ENCODE data around the gene GBX1.

The GBX1 gene

DNA sequence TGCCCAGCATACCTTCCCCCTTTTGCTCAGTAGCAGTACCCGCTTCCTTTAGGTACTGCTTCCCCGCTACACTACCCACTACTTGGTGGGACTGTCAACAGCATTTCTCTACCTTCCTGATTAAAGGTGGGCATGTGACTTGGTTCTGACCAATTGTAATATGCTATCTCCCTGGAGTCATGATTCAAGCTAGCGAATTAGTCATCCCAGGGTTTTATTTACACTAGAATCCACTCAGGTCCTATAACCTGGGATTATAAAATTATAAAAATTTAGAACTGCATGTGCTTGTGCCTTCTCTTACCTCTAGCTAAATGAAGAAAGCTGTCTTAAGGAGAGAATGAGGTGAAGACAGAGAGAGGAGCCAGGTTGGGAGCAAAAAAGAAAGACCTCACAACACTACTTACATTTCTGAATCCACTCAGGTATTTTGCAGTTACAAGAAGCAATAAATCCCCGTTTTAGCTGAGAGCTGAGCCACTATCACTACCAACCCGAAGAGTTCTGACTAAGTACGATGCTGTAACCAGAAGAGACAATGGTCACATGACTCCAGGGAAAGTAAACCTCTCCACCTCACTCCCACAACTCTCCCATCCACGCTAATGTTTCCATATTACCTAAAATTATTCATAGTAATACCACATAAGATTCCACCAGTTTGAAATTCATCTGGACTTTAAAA, 9.7 kb downstream of the GBX1 start:
- no peaks in the 10 kb centered on the region for H3K27me3 ChIP-seq (replicated peaks; ENCODE audit: control insufficient read depth, insufficient read depth, low read length, poor library complexity, severe bottlenecking)
- no peaks in the 10 kb centered on the region for H3K9me3 ChIP-seq (ENCODE audit: control insufficient read depth, low read length)
- no peak overlapping the region for H3K27ac ChIP-seq (ENCODE audit: insufficient read depth, low read length, poor library complexity, severe bottlenecking)
- H3K4me1 ChIP-seq (ENCODE audit: control insufficient read depth, insufficient read depth, low read length, poor library complexity, severe bottlenecking), result no peaks in the 10 kb centered on the region
- H3K36me3 ChIP-seq (ENCODE audit: control insufficient read depth, insufficient read depth, low read length), result no peaks in the 10 kb centered on the region
- no peak overlapping the region for H3K4me3 ChIP-seq (ENCODE audit: insufficient read depth, low read depth, low read length, poor library complexity, severe bottlenecking)
- no peak for DNase-seq

DNA sequence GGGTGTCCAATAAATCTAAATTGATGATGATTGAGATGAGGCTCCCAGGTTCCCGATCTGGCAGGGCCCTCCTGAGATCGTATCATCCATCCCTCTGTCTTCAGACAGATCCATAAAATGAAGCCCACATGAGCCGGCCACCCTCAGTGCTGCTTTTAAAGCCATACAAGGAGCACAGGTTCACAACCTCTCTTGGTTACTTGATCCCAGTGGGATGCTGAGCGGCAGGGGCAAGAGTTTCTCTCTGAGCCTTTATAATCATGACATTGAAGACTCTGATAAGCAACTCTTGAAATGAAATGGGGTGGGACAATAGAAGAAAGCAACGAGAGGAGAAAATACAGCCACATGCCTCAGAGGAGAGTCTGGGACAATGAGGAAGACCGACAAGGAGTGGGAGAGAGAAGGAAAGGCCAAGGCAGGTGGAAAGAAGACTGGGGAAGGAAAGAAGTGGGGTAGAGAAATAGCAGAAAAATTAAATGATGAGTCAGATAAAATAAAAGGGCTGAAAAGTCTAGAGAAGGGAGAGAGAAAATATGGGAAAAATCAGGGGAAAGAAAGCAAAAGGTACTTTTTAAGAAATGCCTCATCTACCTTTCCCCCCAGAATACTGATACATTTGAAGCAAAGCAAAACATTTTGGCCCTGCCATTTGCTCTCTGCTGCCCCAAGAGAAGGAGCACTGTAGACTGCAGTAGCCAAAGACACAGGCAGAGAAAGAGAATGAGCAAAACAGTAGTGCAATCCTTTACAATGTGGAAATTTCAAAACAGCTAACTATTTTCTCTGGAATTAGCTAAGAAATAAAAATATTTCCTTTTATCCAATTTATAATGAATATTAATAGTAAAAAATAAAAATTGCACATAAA, 14.6 kb downstream of the GBX1 start:
- peaks cover 4% of the 10 kb centered on the region for H3K27me3 ChIP-seq (replicated peaks; ENCODE audit: control insufficient read depth, insufficient read depth, low read length, poor library complexity, severe bottlenecking)
- H3K4me3 ChIP-seq (ENCODE audit: insufficient read depth, low read depth, low read length, poor library complexity, severe bottlenecking), result no peak overlapping the region
- H3K36me3 ChIP-seq (ENCODE audit: control insufficient read depth, insufficient read depth, low read length), result no peaks in the 10 kb centered on the region
- no peaks in the 10 kb centered on the region for H3K9me3 ChIP-seq (ENCODE audit: control insufficient read depth, low read length)
- DNase-seq, result no peak
- no peak overlapping the region for H3K27ac ChIP-seq (ENCODE audit: insufficient read depth, low read length, poor library complexity, severe bottlenecking)
- no peaks in the 10 kb centered on the region for H3K4me1 ChIP-seq (ENCODE audit: control insufficient read depth, insufficient read depth, low read length, poor library complexity, severe bottlenecking)

DNA sequence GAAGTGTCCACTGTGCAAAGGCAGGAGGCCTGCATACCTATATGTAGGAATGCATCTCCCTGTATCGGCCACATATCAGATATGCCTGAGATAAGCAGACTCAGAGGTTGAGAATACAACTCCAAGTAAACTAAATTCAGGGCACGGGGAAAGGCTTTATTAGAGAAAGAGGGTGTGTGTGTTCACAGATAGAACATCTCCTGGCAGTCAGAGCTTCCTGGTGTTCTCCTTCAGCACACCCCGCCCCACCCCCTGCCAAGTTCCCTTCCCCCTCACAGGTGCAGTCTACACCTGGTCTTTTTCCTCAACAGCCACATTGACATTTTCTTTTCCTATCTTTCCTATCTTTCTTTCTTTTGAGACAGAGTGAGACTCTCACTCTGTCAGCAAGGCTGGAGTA, 17.1 kb downstream of the GBX1 start:
- Histone ChIP-seq H3K4me3 (ENCODE audit: insufficient read depth, low read depth, low read length, poor library complexity, severe bottlenecking) (no peak overlapping the region), H3K27ac (ENCODE audit: insufficient read depth, low read length, poor library complexity, severe bottlenecking) (no peak overlapping the region), H3K4me1 (ENCODE audit: control insufficient read depth, insufficient read depth, low read length, poor library complexity, severe bottlenecking) (no peaks in the 10 kb centered on the region), H3K9me3 (ENCODE audit: control insufficient read depth, low read length) (no peaks in the 10 kb centered on the region), H3K36me3 (ENCODE audit: control insufficient read depth, insufficient read depth, low read length) (no peaks in the 10 kb centered on the region), H3K27me3 (replicated peaks; ENCODE audit: control insufficient read depth, insufficient read depth, low read length, poor library complexity, severe bottlenecking) (peaks cover 4% of the 10 kb centered on the region)
- DNase-seq, result no peak

DNA sequence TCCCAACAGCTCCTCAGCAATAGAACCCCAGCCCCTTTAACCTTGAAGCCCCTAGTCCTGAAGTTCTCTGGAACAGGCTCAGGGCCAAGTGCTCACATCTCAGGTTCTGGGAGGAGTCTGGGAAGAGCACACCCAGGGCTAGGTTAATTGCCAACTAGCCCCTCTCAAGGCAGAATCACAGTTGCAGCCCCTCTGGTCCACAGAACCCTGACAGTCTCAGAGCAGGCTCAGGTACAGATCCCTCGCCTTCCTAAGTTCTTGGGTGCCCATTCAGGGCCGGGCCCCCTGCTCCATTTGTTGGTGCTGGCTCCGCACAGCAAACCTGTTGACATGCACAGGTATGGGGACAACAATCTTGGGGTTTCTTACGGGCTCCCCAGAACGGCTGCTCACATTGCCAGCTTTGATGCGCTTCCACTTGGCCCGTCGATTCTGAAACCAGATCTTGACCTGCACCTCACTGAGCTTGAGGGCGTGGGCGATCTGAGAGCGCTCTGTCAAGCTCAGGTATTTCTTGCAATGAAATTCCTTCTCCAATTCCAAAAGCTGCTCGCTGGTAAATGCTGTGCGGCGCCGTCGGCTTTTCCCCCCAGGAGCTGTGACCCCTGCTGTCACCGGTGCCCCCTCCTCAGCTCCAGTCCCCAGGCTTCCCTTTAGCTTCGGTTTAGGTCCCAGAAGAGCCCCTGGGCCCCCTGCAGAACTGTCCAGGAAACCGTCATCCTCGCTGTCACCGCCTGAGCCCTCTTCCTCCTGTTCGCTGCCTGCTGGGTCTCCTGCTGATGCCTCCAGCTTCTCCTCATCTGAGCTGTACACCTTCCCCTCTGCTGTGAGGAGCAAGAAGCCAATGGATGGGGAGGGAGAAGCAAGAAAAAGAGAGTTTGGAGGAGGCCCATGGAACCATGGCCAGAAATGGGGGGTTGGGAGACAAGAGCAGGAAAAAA, 18.9 kb downstream of the GBX1 start:
- Histone ChIP-seq H3K36me3 (ENCODE audit: control insufficient read depth, insufficient read depth, low read length) (peaks cover under 1% of the 10 kb centered on the region), H3K9me3 (ENCODE audit: control insufficient read depth, low read length) (no peaks in the 10 kb centered on the region), H3K27ac (ENCODE audit: insufficient read depth, low read length, poor library complexity, severe bottlenecking) (no peak overlapping the region), H3K4me3 (ENCODE audit: insufficient read depth, low read depth, low read length, poor library complexity, severe bottlenecking) (no peak overlapping the region), H3K4me1 (ENCODE audit: control insufficient read depth, insufficient read depth, low read length, poor library complexity, severe bottlenecking) (no peaks in the 10 kb centered on the region), H3K27me3 (replicated peaks; ENCODE audit: control insufficient read depth, insufficient read depth, low read length, poor library complexity, severe bottlenecking) (peaks cover 4% of the 10 kb centered on the region)
- DNase-seq, result no peak

DNA sequence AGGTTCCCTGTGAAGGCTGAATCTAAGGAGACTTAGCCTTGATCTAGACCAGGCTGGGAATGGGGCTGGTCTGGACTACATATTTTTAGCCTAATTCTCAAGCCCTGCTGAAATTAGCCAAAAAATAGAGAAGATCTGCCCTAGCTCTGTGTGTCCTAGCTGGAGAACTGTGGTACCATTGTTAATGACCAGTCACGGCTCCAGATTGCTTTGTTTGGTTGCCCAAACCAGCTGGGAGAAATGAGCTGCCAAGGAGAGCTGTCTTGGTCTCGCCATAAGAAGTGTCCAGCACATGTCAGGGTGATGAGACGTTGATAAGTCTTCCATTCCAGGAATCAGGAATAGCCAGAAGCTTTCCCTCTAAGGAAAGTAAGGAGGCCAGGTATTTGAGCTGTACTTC, 20.7 kb downstream of the GBX1 start:
- peaks cover 4% of the 10 kb centered on the region for H3K36me3 ChIP-seq (ENCODE audit: control insufficient read depth, insufficient read depth, low read length)
- H3K4me1 ChIP-seq (ENCODE audit: control insufficient read depth, insufficient read depth, low read length, poor library complexity, severe bottlenecking), result no peaks in the 10 kb centered on the region
- no peaks in the 10 kb centered on the region for H3K9me3 ChIP-seq (ENCODE audit: control insufficient read depth, low read length)
- H3K4me3 ChIP-seq (ENCODE audit: insufficient read depth, low read depth, low read length, poor library complexity, severe bottlenecking), result no peak overlapping the region
- H3K27ac ChIP-seq (ENCODE audit: insufficient read depth, low read length, poor library complexity, severe bottlenecking), result no peak overlapping the region
- H3K27me3 ChIP-seq (replicated peaks; ENCODE audit: control insufficient read depth, insufficient read depth, low read length, poor library complexity, severe bottlenecking), result peaks cover 4% of the 10 kb centered on the region
- DNase-seq, result no peak

DNA sequence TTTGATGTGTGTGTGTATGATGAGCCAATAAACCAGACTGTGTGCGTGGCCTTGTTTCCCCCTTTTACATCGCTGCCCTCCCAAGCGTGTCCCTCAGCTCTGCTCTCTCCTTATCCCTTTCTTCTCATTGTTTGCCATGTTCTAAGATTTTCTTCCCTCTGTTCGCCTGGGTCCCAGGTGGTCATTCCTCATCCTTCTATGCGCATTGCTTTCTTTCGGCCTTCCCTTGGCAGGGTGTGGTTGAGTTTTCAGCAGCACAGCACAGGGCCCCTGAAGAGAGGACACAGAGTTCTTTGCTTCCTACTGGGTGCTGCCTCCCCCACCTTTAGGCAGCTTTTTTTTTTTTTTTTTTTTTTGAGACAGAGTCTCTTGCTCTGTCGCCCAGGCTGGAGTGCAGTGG, 23.1 kb downstream of the GBX1 start:
- no peak overlapping the region for H3K4me3 ChIP-seq (ENCODE audit: insufficient read depth, low read depth, low read length, poor library complexity, severe bottlenecking)
- H3K27ac ChIP-seq (ENCODE audit: insufficient read depth, low read length, poor library complexity, severe bottlenecking), result no peak overlapping the region
- H3K4me1 ChIP-seq (ENCODE audit: control insufficient read depth, insufficient read depth, low read length, poor library complexity, severe bottlenecking), result no peaks in the 10 kb centered on the region

DNA sequence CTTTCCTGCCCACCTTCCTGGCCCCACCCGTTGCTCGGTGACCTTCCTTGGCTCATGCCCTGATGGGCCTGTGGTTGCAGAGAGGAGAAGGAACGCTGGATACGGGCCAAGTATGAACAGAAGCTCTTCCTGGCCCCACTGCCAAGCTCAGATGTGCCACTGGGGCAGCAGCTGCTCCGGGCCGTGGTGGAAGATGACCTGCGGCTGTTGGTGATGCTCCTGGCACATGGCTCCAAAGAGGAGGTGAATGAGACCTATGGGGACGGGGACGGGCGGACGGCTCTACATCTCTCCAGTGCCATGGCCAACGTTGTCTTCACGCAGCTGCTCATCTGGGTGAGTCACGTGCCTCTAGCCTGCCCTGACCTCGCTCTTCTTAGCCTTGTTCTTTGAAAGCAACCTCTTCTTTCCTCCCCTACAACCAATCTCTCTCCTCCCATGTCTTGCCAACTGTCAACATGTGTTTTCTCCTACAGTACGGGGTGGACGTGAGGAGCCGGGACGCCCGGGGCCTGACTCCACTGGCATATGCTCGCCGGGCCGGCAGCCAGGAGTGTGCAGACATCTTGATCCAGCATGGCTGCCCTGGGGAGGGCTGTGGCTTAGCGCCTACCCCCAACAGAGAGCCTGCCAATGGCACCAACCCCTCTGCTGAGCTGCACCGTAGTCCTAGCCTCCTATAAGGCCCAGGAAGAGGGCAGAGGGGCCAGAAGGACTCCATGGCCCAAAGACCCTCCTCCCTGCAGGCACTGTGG, 24.1 kb downstream of the GBX1 start:
- peaks cover 4% of the 10 kb centered on the region for H3K36me3 ChIP-seq (ENCODE audit: control insufficient read depth, insufficient read depth, low read length)
- no peaks in the 10 kb centered on the region for H3K9me3 ChIP-seq (ENCODE audit: control insufficient read depth, low read length)
- H3K27ac ChIP-seq (ENCODE audit: insufficient read depth, low read length, poor library complexity, severe bottlenecking), result no peak overlapping the region
- no peaks in the 10 kb centered on the region for H3K4me1 ChIP-seq (ENCODE audit: control insufficient read depth, insufficient read depth, low read length, poor library complexity, severe bottlenecking)
- no peak for DNase-seq
- H3K27me3 ChIP-seq (replicated peaks; ENCODE audit: control insufficient read depth, insufficient read depth, low read length, poor library complexity, severe bottlenecking), result no peaks in the 10 kb centered on the region
- no peak overlapping the region for H3K4me3 ChIP-seq (ENCODE audit: insufficient read depth, low read depth, low read length, poor library complexity, severe bottlenecking)

More for the DNA sequence above, 23.1 kb downstream of the GBX1 start:
- Histone ChIP-seq H3K27me3 (replicated peaks; ENCODE audit: control insufficient read depth, insufficient read depth, low read length, poor library complexity, severe bottlenecking) (no peaks in the 10 kb centered on the region), H3K9me3 (ENCODE audit: control insufficient read depth, low read length) (no peaks in the 10 kb centered on the region), H3K36me3 (ENCODE audit: control insufficient read depth, insufficient read depth, low read length) (peaks cover 4% of the 10 kb centered on the region)
- no peak for DNase-seq

DNA sequence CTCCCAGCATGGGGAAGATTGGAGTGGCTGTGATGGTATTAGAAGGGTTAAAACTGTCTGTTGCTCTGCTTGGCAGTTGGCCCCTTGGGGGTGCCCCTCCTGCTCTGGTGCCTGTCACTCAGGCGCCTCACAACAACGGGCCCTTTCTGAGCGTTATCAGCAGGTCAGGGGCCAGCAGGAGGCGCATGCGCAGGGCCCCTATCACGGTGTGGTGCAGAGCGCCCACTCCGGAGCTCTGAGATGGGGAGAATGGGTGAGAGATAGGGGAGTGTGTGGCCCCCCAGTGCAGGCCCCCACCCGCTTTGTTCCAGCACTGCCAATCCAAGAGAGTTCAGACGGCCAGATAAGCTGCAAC, 24.8 kb downstream of the GBX1 start:
- Histone ChIP-seq H3K4me3 (ENCODE audit: insufficient read depth, low read depth, low read length, poor library complexity, severe bottlenecking) (no peak overlapping the region), H3K9me3 (ENCODE audit: control insufficient read depth, low read length) (no peaks in the 10 kb centered on the region), H3K27me3 (replicated peaks; ENCODE audit: control insufficient read depth, insufficient read depth, low read length, poor library complexity, severe bottlenecking) (no peaks in the 10 kb centered on the region), H3K36me3 (ENCODE audit: control insufficient read depth, insufficient read depth, low read length) (peaks cover 4% of the 10 kb centered on the region), H3K27ac (ENCODE audit: insufficient read depth, low read length, poor library complexity, severe bottlenecking) (no peak overlapping the region), H3K4me1 (ENCODE audit: control insufficient read depth, insufficient read depth, low read length, poor library complexity, severe bottlenecking) (no peaks in the 10 kb centered on the region)
- no peak for DNase-seq

DNA sequence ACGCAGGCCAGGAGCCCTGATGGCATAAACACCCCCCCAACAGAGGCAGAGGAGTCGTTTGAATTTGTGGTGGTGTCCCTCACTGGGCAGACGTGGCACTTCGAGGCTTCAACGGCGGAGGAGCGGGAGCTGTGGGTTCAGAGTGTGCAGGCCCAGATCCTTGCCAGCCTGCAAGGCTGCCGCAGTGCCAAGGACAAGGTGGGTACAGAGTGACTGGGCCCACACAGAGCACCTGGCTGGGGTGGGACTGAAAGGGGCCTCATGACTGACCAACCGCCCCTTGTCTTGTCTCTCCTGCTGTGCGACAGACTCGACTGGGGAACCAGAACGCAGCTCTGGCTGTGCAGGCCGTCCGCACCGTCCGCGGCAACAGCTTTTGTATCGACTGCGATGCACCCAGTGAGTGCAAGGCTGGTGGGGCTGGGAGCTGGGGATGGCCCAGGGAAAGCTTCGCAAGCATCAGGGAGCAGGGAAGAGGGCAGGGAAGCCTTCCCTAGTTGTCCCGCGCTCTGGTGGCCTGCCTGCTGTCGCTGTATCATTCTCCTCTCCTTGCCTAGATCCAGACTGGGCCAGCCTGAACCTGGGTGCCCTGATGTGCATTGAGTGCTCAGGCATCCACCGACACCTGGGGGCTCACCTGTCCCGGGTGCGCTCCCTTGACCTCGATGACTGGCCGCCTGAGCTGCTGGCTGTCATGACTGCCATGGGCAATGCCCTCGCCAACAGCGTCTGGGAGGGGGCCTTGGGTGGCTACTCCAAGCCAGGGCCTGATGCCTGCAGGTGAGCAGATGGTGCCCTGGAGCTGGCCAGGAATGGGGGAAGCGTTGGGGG, 25.4 kb downstream of the GBX1 start:
- Histone ChIP-seq H3K4me3 (ENCODE audit: insufficient read depth, low read depth, low read length, poor library complexity, severe bottlenecking) (no peak overlapping the region), H3K4me1 (ENCODE audit: control insufficient read depth, insufficient read depth, low read length, poor library complexity, severe bottlenecking) (no peaks in the 10 kb centered on the region), H3K27ac (ENCODE audit: insufficient read depth, low read length, poor library complexity, severe bottlenecking) (no peak overlapping the region), H3K36me3 (ENCODE audit: control insufficient read depth, insufficient read depth, low read length) (peaks cover 4% of the 10 kb centered on the region), H3K9me3 (ENCODE audit: control insufficient read depth, low read length) (no peaks in the 10 kb centered on the region), H3K27me3 (replicated peaks; ENCODE audit: control insufficient read depth, insufficient read depth, low read length, poor library complexity, severe bottlenecking) (no peaks in the 10 kb centered on the region)
- DNase-seq, result no peak

Data from effector memory CD4-positive, alpha-beta T cell (primary cell).